Measurements from ENCODE around the gene PLD3. TPM values are rescaled to one million over a fixed set of nuclear protein-coding genes. Genes with fewer than 3 reads are reported as not detected.
"Not testable (repeated sequence)": the region's sequence is repeated elsewhere in the genome, so short reads cannot be mapped to it uniquely, and the experiment has no call there.

The PLD3 gene
- total RNA-seq, 1 donor, result 136 TPM

GRCh38 chr19:40400559-40400958 lies 52.1 kb downstream of the PLD3 start:
- Histone ChIP-seq H3K4me1 (ENCODE audit: insufficient read depth, low read length) (peaks cover 5% of the 10 kb centered on the region), H3K36me3 (ENCODE audit: insufficient read depth, low read length) (no peaks in the 10 kb centered on the region), H3K9me3 (ENCODE audit: low read depth, low read length) (no peaks in the 10 kb centered on the region), H2AFZ (ENCODE audit: low read length) (no peak overlapping the region), H3K4me3 (ENCODE audit: insufficient read depth, low read length) (no peak overlapping the region), H3K79me2 (ENCODE audit: insufficient read depth, low read length) (no peaks in the 10 kb centered on the region), H3K4me2 (ENCODE audit: insufficient read depth, low read length) (no peak overlapping the region), H3K27ac (ENCODE audit: low read depth, low read length) (no peak overlapping the region), H3K27me3 (ENCODE audit: insufficient read depth, low read length) (no peaks in the 10 kb centered on the region), H4K20me1 (ENCODE audit: insufficient read depth, low read length) (no peaks in the 10 kb centered on the region)
- TF ChIP-seq CTCF (IDR thresholded peaks at IDR 0.05; ENCODE audit: extremely low read depth, low read depth, low read length), result no peak
- DNase-seq (ENCODE audit: insufficient read length, low spot score, missing footprints), result peak; percentile 31

DNA sequence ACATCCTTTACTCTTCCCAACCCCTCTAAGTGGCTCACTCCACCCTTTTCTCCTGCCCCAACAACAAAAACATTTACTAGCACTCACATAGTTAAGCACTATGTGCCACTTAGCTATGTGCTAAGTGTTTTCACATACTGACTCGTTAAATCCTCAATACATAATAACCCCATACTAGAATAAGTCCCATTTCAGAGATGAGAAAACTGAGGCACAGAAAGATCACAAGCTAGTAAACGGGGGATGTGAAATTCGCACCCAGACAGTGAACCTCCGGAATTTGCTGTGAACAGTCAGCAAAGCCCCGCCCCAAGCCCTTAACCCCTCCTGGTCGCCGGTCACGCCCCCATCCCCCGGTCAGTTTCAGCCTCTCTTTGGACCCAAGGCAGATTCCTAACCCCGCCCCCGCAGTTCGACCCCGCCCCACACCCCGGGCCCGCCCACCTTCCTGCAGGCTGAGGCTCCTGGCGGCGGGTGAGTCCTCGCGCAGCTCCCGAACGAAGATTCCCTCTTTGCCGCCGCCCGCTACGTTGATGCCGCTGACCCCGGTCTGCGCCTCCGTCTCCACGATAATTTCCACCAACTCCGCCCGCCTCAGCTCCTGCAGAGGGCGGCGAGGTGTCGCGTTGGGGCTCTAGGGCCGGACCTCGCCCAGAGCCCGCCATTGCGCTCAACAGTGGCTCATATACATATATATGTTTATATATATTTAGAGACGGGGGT lies 54.9 kb downstream of the PLD3 start:
- H4K20me1 ChIP-seq (ENCODE audit: insufficient read depth, low read length), result no peaks in the 10 kb centered on the region
- H3K27ac ChIP-seq (ENCODE audit: low read depth, low read length), result no peak overlapping the region
- no peaks in the 10 kb centered on the region for H3K27me3 ChIP-seq (ENCODE audit: insufficient read depth, low read length)
- H3K79me2 ChIP-seq (ENCODE audit: insufficient read depth, low read length), result no peaks in the 10 kb centered on the region
- H2AFZ ChIP-seq (ENCODE audit: low read length), result peak overlapping the region; percentile 86
- H3K36me3 ChIP-seq (ENCODE audit: insufficient read depth, low read length), result no peaks in the 10 kb centered on the region
- H3K4me3 ChIP-seq (ENCODE audit: insufficient read depth, low read length), result peak overlapping the region; percentile 74
- peak overlapping the region; percentile 84 for H3K4me2 ChIP-seq (ENCODE audit: insufficient read depth, low read length)
- H3K4me1 ChIP-seq (ENCODE audit: insufficient read depth, low read length), result peaks cover 5% of the 10 kb centered on the region
- no peak for TF ChIP-seq CTCF (IDR thresholded peaks at IDR 0.05; ENCODE audit: extremely low read depth, low read depth, low read length)
- DNase-seq (ENCODE audit: insufficient read length, low spot score, missing footprints), result peak; percentile 100
- H3K9me3 ChIP-seq (ENCODE audit: low read depth, low read length), result no peaks in the 10 kb centered on the region

DNA sequence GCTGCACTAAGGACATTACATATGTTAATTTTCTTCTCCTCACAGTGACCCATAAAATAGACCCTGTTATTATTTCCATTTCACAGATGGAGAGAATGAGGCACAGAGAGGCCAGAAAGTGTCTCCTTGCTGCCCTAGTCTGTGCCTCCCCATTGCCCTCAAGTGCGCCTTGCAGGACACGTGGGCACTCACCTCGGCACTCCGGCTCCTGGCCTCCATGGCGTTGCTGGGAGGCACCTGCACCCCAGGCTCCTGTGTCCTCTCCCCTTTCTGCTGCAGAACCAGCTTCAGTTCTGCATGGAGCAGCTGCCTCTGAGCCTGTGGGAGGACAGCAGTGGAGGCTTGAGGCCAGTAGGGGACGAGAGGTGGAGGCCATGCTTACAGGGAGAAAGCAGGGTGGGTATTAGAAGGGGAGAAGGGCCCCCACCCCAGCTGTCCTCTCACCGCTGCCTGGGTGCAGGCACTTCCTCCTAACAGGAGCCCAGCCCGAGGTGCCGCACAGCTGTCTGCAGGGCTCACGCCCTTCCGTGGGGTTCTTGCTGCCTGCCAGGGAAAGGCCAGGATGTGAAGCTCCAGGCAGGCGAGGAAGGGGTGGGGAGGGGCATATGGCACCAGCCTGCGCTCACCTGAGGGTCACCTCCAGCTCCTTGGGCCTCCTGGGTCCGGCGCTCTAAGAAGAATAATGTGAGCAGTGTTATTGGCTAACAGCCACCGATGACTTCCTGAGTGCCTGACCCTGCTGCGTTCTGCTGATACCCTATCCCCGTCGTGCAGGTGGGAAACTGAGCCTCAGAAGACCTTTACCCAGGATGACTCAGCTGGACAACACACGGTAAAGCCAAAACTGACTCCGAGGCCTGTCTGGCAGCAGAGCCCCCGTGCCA lies 59.5 kb downstream of the PLD3 start:
- Histone ChIP-seq H3K4me2 (ENCODE audit: insufficient read depth, low read length) (no peak overlapping the region), H3K9me3 (ENCODE audit: low read depth, low read length) (no peaks in the 10 kb centered on the region), H3K27ac (ENCODE audit: low read depth, low read length) (no peak overlapping the region), H2AFZ (ENCODE audit: low read length) (no peak overlapping the region), H3K36me3 (ENCODE audit: insufficient read depth, low read length) (no peaks in the 10 kb centered on the region), H4K20me1 (ENCODE audit: insufficient read depth, low read length) (no peaks in the 10 kb centered on the region), H3K4me3 (ENCODE audit: insufficient read depth, low read length) (no peak overlapping the region), H3K4me1 (ENCODE audit: insufficient read depth, low read length) (peaks cover 4% of the 10 kb centered on the region), H3K27me3 (ENCODE audit: insufficient read depth, low read length) (no peaks in the 10 kb centered on the region), H3K79me2 (ENCODE audit: insufficient read depth, low read length) (no peaks in the 10 kb centered on the region)
- peak; percentile 74 for DNase-seq (ENCODE audit: insufficient read length, low spot score, missing footprints)
- no peak for TF ChIP-seq CTCF (IDR thresholded peaks at IDR 0.05; ENCODE audit: extremely low read depth, low read depth, low read length)

GRCh38 chr19:40408598-40408925 lies 60.1 kb downstream of the PLD3 start:
- H3K4me3 ChIP-seq (ENCODE audit: insufficient read depth, low read length); H4K20me1 ChIP-seq (ENCODE audit: insufficient read depth, low read length); H3K36me3 ChIP-seq (ENCODE audit: insufficient read depth, low read length); DNase-seq (ENCODE audit: insufficient read length, low spot score, missing footprints); H3K27ac ChIP-seq (ENCODE audit: low read depth, low read length); H3K4me2 ChIP-seq (ENCODE audit: insufficient read depth, low read length); H3K9me3 ChIP-seq (ENCODE audit: low read depth, low read length); H2AFZ ChIP-seq (ENCODE audit: low read length); H3K27me3 ChIP-seq (ENCODE audit: insufficient read depth, low read length); H3K79me2 ChIP-seq (ENCODE audit: insufficient read depth, low read length); H3K4me1 ChIP-seq (ENCODE audit: insufficient read depth, low read length): not testable (repeated sequence)
